ENCODE data around the gene STXBP1. TPM values are rescaled to one million over a fixed set of nuclear protein-coding genes. Genes with fewer than 3 reads are reported as not detected.

Gene STXBP1
- total and polyA plus RNA-seq, 2 of the 13 experiments (the other 11 are each of a cell fraction or from before 2014, with no cell fraction given) = 2.9 TPM

DNA sequence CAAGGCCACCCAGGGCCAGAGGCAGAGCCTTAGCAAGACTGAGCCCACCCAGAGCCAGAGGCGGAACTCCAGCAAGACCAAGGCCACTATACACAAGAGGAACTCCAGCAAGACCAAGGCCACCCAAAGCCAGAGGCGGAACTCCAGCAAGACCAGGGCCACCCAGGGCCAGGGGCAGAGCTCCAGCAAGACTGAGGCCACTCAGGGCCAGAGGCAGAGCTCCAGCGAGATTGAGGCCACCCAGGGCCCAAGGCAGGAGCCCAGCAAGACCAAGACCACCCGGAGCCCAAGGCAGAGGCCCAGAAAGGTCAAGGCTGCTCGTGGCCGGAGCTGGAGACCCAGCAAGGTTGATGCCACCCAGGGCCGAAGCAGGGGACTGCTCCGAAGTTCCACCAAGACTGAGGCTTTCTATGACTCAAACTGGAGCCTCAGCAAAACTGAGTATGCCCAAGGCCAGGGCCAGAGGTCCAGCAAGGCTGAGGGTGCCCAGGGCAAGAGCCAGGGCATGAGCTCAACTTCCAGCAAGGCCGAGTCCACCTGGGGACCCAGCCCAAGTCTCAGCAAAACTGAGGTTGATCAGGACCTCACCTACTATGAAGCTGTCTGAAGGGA, 118.8 kb downstream of the STXBP1 start (continued):
- TF ChIP-seq CBX5 (CRISPR knock-in tag; IDR thresholded peaks at IDR 0.05; ENCODE audit: borderline replicate concordance) (no peak), HDAC2 (CRISPR knock-in tag; IDR thresholded peaks at IDR 0.05) (peak; percentile 34; the same call in 1 of the 2 replicates), ATRX (CRISPR knock-in tag; IDR thresholded peaks at IDR 0.05; ENCODE audit: borderline replicate concordance) (no peak), ZNF510 (CRISPR knock-in tag; IDR thresholded peaks at IDR 0.05; ENCODE audit: low read depth) (no peak), NCOR1 (IDR thresholded peaks at IDR 0.05; ENCODE audit: borderline replicate concordance, low read length) (no peak), HNRNPL (IDR thresholded peaks at IDR 0.05; ENCODE audit: low read depth, low read length) (no peak), HMGXB3 (CRISPR knock-in tag; IDR thresholded peaks at IDR 0.05; ENCODE audit: borderline replicate concordance) (no peak)
- TF ChIP-seq, protein P1, sequence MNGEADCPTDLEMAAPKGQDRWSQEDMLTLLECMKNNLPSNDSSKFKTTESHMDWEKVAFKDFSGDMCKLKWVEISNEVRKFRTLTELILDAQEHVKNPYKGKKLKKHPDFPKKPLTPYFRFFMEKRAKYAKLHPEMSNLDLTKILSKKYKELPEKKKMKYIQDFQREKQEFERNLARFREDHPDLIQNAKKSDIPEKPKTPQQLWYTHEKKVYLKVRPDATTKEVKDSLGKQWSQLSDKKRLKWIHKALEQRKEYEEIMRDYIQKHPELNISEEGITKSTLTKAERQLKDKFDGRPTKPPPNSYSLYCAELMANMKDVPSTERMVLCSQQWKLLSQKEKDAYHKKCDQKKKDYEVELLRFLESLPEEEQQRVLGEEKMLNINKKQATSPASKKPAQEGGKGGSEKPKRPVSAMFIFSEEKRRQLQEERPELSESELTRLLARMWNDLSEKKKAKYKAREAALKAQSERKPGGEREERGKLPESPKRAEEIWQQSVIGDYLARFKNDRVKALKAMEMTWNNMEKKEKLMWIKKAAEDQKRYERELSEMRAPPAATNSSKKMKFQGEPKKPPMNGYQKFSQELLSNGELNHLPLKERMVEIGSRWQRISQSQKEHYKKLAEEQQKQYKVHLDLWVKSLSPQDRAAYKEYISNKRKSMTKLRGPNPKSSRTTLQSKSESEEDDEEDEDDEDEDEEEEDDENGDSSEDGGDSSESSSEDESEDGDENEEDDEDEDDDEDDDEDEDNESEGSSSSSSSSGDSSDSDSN (CRISPR knock-in tag; IDR thresholded peaks at IDR 0.05) = 0 out of 2 replicates have a peak, but pooled peaks have one; percentile 18

Data from HepG2 (cell line).